Measurements from ENCODE around the gene TMEM132C. TPM values are rescaled to one million over a fixed set of nuclear protein-coding genes. Genes with fewer than 3 reads are reported as not detected.

The TMEM132C gene
- total and polyA plus RNA-seq, 2 donors (not counting 3 experiments of a cell fraction or from before 2014, with no cell fraction given) = not detected

GRCh38 chr12:128747441-128747840 is 480.5 kb downstream of the TMEM132C start:
- no peak overlapping the region for H3K9ac ChIP-seq (replicated peaks; ENCODE audit: extremely low read depth, insufficient read depth, low read length)
- no TSS peak for BruUV-seq (replicated peaks)
- no peaks in the 10 kb centered on the region for H4K20me1 ChIP-seq (replicated peaks; ENCODE audit: control insufficient read depth, extremely low read depth, insufficient read depth, low read length)
- CTCF ChIA-PET = no interaction called here
- H3K4me2 ChIP-seq (ENCODE audit: insufficient read depth, low read length) = no peak overlapping the region
- intact Hi-C loops (cut with micrococcal nuclease) (no loop called here), dilution Hi-C loops (cut with MboI; ENCODE audit: extremely low pct_ligation_motif_present, low sequenced_read_pairs) (no loop called here)
- no peaks in the 10 kb centered on the region for H3K36me3 ChIP-seq (ENCODE audit: control insufficient read depth in 2 of 2, extremely low read depth in 1 of 2, insufficient read depth in 2 of 2, low read length in 2 of 2)
- POLR2A ChIA-PET = no interaction called here
- H3K27ac ChIP-seq (ENCODE audit: insufficient read depth, low read depth, low read length) = no peak overlapping the region
- no peak for FAIRE-seq
- no peaks in the 10 kb centered on the region for H3K9me1 ChIP-seq (replicated peaks; ENCODE audit: control insufficient read depth, extremely low read depth, insufficient read depth, low read length)
- peaks cover 6% of the 10 kb centered on the region for H3K9me3 ChIP-seq (replicated peaks; ENCODE audit: control insufficient read depth, insufficient read depth, low read length)
- no peak overlapping the region for H3K4me3 ChIP-seq (replicated peaks in 1 of 3; ENCODE audit: insufficient read depth in 1 of 3, low read depth in 1 of 3, low read length in 3 of 3)
- TF ChIP-seq FOS (IDR thresholded peaks at IDR 0.05; ENCODE audit: borderline replicate concordance, insufficient read depth, low read length) (no peak), EZH2 (IDR thresholded peaks at IDR 0.05; ENCODE audit: borderline replicate concordance, low read depth, low read length, severe bottlenecking) (no peak), POLR2A (IDR thresholded peaks at IDR 0.05; ENCODE audit: low read depth, low read length) (no peak), MYC (IDR thresholded peaks at IDR 0.05; ENCODE audit: low read depth, low read length) (no peak), GATA2 (IDR thresholded peaks at IDR 0.05; ENCODE audit: insufficient read depth, insufficient read length, low read depth, low read length) (no peak), POLR2AphosphoS5 (IDR thresholded peaks at IDR 0.05; ENCODE audit: insufficient read depth, low read depth, low read length) (no peak), JUN (IDR thresholded peaks at IDR 0.05; ENCODE audit: borderline replicate concordance, insufficient read depth, insufficient read length, low read depth) (no peak)
- TF ChIP-seq, protein P1, sequence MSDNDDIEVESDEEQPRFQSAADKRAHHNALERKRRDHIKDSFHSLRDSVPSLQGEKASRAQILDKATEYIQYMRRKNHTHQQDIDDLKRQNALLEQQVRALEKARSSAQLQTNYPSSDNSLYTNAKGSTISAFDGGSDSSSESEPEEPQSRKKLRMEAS (IDR thresholded peaks at IDR 0.05; ENCODE audit: insufficient read depth, insufficient read length) = no peak
- TF ChIP-seq, protein P2, sequence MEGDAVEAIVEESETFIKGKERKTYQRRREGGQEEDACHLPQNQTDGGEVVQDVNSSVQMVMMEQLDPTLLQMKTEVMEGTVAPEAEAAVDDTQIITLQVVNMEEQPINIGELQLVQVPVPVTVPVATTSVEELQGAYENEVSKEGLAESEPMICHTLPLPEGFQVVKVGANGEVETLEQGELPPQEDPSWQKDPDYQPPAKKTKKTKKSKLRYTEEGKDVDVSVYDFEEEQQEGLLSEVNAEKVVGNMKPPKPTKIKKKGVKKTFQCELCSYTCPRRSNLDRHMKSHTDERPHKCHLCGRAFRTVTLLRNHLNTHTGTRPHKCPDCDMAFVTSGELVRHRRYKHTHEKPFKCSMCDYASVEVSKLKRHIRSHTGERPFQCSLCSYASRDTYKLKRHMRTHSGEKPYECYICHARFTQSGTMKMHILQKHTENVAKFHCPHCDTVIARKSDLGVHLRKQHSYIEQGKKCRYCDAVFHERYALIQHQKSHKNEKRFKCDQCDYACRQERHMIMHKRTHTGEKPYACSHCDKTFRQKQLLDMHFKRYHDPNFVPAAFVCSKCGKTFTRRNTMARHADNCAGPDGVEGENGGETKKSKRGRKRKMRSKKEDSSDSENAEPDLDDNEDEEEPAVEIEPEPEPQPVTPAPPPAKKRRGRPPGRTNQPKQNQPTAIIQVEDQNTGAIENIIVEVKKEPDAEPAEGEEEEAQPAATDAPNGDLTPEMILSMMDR (IDR thresholded peaks at IDR 0.05; ENCODE audit: extremely low read depth in 1 of 2, insufficient read depth in 1 of 2, low read depth in 1 of 2, low read length in 2 of 2) = no peak
- H2AFZ ChIP-seq (ENCODE audit: low read depth, low read length) = no peak overlapping the region
- H3K79me2 ChIP-seq (ENCODE audit: control insufficient read depth, insufficient read depth, low read length) = no peaks in the 10 kb centered on the region
- H3K4me1 ChIP-seq (ENCODE audit: control insufficient read depth, extremely low read depth, insufficient read depth, low read length) = no peaks in the 10 kb centered on the region
- DNase-seq (ENCODE audit: low read depth, low spot score) = no peak
- H3K27me3 ChIP-seq (ENCODE audit: control insufficient read depth in 2 of 2, insufficient read depth in 2 of 2, low read length in 2 of 2) = no peaks in the 10 kb centered on the region

Measured in endothelial cell of umbilical vein (primary cell).